OCI-LY3 (cell line): Measurements from ENCODE around the gene KMT5B.

ENCODE experiments used
- EZH2phosphoT487 ChIP-seq: fragments of 200-600 bp; shearing (Covaris generic); IDR thresholded peaks from 2 replicates; pipeline ENCODE4 v1.6.1; 2018; ENCODE audit warnings: antibody characterized with exemption, mixed run types, low read depth
- TF ChIP-seq, protein P1 (sequence below): fragments of 200-600, 300-600 bp; sonication (generic); IDR thresholded peaks from 2 replicates; pipeline ENCODE4 v1.5.1; 2014; ENCODE audit warnings: antibody characterized with exemption, low read length, low read depth

DNA sequence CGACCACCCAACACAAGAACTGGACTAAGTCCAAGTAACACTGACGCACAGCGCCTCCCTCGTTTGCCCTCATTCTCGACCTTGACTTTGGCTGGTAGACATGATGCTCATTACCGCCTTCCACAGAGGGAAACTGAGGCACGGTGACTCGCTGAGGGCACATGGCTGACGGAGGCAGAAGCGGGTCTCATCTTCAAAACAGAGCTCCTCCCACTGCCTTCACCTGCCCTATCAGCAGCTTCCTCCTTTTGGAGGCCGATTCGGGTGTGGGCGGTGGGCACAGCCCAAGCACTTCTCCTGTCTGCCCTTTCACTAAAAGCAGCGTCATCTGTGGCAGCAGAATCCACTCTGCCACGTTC, 2.0 kb upstream of the KMT5B start:
- TF ChIP-seq, protein P1, sequence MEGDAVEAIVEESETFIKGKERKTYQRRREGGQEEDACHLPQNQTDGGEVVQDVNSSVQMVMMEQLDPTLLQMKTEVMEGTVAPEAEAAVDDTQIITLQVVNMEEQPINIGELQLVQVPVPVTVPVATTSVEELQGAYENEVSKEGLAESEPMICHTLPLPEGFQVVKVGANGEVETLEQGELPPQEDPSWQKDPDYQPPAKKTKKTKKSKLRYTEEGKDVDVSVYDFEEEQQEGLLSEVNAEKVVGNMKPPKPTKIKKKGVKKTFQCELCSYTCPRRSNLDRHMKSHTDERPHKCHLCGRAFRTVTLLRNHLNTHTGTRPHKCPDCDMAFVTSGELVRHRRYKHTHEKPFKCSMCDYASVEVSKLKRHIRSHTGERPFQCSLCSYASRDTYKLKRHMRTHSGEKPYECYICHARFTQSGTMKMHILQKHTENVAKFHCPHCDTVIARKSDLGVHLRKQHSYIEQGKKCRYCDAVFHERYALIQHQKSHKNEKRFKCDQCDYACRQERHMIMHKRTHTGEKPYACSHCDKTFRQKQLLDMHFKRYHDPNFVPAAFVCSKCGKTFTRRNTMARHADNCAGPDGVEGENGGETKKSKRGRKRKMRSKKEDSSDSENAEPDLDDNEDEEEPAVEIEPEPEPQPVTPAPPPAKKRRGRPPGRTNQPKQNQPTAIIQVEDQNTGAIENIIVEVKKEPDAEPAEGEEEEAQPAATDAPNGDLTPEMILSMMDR, result no peak
- TF ChIP-seq EZH2phosphoT487, result no peak
